Activated CD8-positive, alpha-beta T cell treated with anti-CD3 and anti-CD28 coated beads for 36 hours (primary cell): Measurements from ENCODE around the gene KIF2A. TPM values are rescaled to one million over a fixed set of nuclear protein-coding genes. Genes with fewer than 3 reads are reported as not detected.
A peak's percentile ranks its signal among the peaks of the same experiment; 100 is the strongest.

Experiments used
- ATAC-seq: fragments of 200-7000 bp; cut with Tn5 transposase; one replicate; pipeline ENCODE4 v1.10.0; 2021; ENCODE audit warnings: mild to moderate bottlenecking, moderate library complexity
- CTCF ChIA-PET: fragments of 350-600 bp; sonication (Branson Sonifier 250); formaldehyde crosslinking; loops from one replicate; lab custom pipeline; 2021; ENCODE audit warnings: antibody characterized with exemption; lab: Charles Lee
- POLR2A ChIA-PET: fragments of 350-600 bp; sonication (Branson Sonifier 250); formaldehyde crosslinking; loops from one replicate; lab custom pipeline; 2021; ENCODE audit warnings: antibody characterized with exemption; lab: Charles Lee
- DNase-seq: peaks from one replicate; pipeline ENCODE4 v3.0.0-alpha.2; 2020
- H3K27ac Mint-ChIP-seq: one replicate; pipeline ENCODE4 v1.8.0; 2021; ENCODE audit warnings: mild to moderate bottlenecking, mixed read lengths
- H3K27me3 Mint-ChIP-seq: one replicate; pipeline ENCODE4 v1.8.0; 2021; ENCODE audit warnings: mixed read lengths
- H3K36me3 Mint-ChIP-seq: one replicate; pipeline ENCODE4 v1.8.0; 2021; ENCODE audit warnings: low read depth, mixed read lengths
- H3K4me1 Mint-ChIP-seq: one replicate; pipeline ENCODE4 v1.8.0; 2021; ENCODE audit warnings: low read depth, mixed read lengths
- H3K4me3 Mint-ChIP-seq: one replicate; pipeline ENCODE4 v1.8.0; 2021; ENCODE audit warnings: mild to moderate bottlenecking, moderate library complexity, mixed read lengths
- H3K9me3 Mint-ChIP-seq: one replicate; pipeline ENCODE4 v1.8.0; 2021; ENCODE audit warnings: mixed read lengths
- intact Hi-C: fragments of 100-400 bp; cut with micrococcal nuclease; formaldehyde crosslinking; loops from one replicate; pipeline ENCODE4 v1.10.0; 2022
- total RNA-seq, 2 experiments: library from RNA; stranded (reverse); gene quantifications; one replicate each; pipeline ENCODE4 v1.2.3, GENCODE V29; 2021
- TF ChIP-seq, protein P1 (sequence below): fragments of 200-600 bp; IDR thresholded peaks from one replicate; pipeline ENCODE4 v1.8.0; 2022; ENCODE audit warnings: antibody characterized with exemption, mild to moderate bottlenecking

The KIF2A gene
- total RNA-seq, 2 experiments from 2014 or later, result 251 to 257 TPM

DNA sequence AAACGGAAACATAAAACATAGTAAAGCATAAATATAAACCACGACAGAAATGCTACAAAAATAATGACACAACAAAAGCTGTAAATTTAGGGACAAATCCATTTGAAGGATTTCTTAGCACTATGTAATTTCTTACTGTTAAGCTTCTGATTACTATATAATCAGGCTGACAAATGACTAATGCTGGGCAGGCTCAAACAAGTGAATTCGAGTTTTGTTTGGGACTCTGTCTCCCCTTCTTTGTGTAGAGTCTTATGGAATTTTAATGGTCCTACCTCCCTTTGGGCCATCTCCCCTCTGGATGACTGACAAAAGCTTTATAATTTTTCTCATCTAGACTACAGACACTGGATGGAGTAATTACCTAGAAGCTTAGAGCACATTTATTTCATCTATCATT lies 24.6 kb upstream of the KIF2A start:
- H3K9me3 Mint-ChIP-seq, result peaks cover 9% of the 10 kb centered on the region
- TF ChIP-seq, protein P1, sequence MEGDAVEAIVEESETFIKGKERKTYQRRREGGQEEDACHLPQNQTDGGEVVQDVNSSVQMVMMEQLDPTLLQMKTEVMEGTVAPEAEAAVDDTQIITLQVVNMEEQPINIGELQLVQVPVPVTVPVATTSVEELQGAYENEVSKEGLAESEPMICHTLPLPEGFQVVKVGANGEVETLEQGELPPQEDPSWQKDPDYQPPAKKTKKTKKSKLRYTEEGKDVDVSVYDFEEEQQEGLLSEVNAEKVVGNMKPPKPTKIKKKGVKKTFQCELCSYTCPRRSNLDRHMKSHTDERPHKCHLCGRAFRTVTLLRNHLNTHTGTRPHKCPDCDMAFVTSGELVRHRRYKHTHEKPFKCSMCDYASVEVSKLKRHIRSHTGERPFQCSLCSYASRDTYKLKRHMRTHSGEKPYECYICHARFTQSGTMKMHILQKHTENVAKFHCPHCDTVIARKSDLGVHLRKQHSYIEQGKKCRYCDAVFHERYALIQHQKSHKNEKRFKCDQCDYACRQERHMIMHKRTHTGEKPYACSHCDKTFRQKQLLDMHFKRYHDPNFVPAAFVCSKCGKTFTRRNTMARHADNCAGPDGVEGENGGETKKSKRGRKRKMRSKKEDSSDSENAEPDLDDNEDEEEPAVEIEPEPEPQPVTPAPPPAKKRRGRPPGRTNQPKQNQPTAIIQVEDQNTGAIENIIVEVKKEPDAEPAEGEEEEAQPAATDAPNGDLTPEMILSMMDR, result no peak
- CTCF ChIA-PET, result interaction anchor here (0.9 to 1.0 kb wide), 3 partner anchors 8 to 18 kb away, joined by 3 to 4 read pairs (median 4); no protein-coding TSS in a partner anchor
- POLR2A ChIA-PET, result no interaction called here
- intact Hi-C loops, result loop anchor here (10.0 kb wide), 1 partner anchor 47 kb away; no protein-coding TSS in a partner anchor
- no peak for ATAC-seq
- H3K27ac Mint-ChIP-seq, result no peak overlapping the region
- peaks cover 56% of the 10 kb centered on the region for H3K4me1 Mint-ChIP-seq
- no peak for DNase-seq
- no peaks in the 10 kb centered on the region for H3K27me3 Mint-ChIP-seq
- H3K4me3 Mint-ChIP-seq, result no peak overlapping the region
- peaks cover 15% of the 10 kb centered on the region for H3K36me3 Mint-ChIP-seq

DNA sequence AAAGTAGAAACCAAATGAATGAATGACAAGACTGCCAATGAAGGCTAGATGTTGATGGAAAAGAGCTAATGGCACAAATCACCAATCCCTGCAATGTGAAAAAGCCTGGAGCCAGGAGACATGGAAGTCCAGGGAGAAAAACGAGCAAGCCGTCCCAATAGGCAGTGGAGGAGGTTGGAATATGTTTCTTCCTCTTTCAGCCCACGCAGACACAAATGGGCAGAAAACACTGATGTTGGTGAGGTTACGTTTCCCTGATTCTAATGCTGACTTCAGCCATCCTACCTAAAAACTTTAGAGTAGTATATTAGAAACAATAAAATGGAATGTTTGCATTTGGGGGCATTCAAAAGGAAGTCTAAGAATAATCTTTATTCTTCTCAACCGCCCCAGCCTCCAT lies 23.9 kb upstream of the KIF2A start:
- CTCF ChIA-PET, result interaction anchor here (1.0 kb wide), 2 partner anchors 9 to 17 kb away, joined by 4 read pairs; no protein-coding TSS in a partner anchor
- DNase-seq (no peak), ATAC-seq (no peak)
- POLR2A ChIA-PET, result no interaction called here
- no peak overlapping the region for H3K4me3 Mint-ChIP-seq
- TF ChIP-seq, protein P1, result no peak
- intact Hi-C loops, result loop anchor here (10.0 kb wide), 1 partner anchor 47 kb away; no protein-coding TSS in a partner anchor
- peaks cover 20% of the 10 kb centered on the region for H3K36me3 Mint-ChIP-seq
- H3K4me1 Mint-ChIP-seq, result peaks cover 60% of the 10 kb centered on the region
- no peaks in the 10 kb centered on the region for H3K27me3 Mint-ChIP-seq
- peaks cover 9% of the 10 kb centered on the region for H3K9me3 Mint-ChIP-seq
- H3K27ac Mint-ChIP-seq, result no peak overlapping the region

DNA sequence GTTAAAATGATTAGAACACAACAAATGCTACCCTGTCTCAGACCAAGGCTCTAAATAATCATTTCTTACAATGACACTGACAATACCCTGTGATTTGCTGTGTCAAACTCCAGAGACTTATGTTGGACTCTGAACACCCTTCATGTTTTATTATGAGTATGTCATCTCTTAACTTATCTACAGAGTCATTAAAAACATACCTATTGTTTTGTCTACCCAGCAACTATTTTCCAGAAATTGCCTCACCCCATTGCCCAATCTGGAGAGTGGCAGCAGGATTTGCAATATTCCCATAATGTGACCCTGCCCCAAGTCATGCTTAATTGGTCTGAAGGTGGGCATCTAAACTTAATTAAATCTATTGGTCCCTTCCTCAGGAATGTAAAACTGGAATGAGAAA lies 23.0 kb upstream of the KIF2A start:
- DNase-seq (no peak), ATAC-seq (no peak)
- Mint-ChIP-seq H3K36me3 (peaks cover 22% of the 10 kb centered on the region), H3K27ac (peak overlapping the region; percentile 21), H3K9me3 (peaks cover 9% of the 10 kb centered on the region), H3K4me1 (peaks cover 63% of the 10 kb centered on the region), H3K4me3 (no peak overlapping the region), H3K27me3 (no peaks in the 10 kb centered on the region)
- ChIA-PET CTCF (interaction anchor here (1.2 kb wide), 1 partner anchor 15 kb away, joined by 3 read pairs; no protein-coding TSS in a partner anchor), POLR2A (interaction anchor here (1.1 to 1.4 kb wide), 2 partner anchors 23 to 28 kb away, joined by 3 read pairs; partner anchors contain the start of gene KIF2A)
- intact Hi-C loops, result loop anchor here (10.0 kb wide), 1 partner anchor 48 kb away; no protein-coding TSS in a partner anchor
- TF ChIP-seq, protein P1, result no peak

DNA sequence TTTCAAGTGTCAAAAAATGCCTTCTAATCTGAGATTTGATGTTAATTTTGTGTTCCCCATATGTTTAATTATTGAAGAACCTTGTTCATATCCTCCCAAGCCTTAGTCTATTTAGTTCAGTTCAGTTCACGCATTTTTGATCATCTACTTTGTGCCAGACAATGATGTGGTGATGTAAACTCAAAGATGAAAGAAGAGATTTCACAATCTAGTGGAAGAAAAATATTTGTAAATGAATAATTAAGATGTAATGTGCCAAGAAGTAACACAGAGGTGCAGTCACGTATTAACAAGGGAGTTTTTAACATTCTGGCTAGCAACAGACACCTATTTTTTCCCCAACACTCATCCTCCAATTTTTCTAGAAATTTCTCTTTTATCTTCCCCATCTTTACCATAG lies 22.1 kb upstream of the KIF2A start:
- intact Hi-C loops, result loop anchor here (2.0 to 10.0 kb wide), 2 partner anchors 21 to 49 kb away; no protein-coding TSS in a partner anchor
- H3K27ac Mint-ChIP-seq, result peak overlapping the region; percentile 95
- peaks cover 63% of the 10 kb centered on the region for H3K4me1 Mint-ChIP-seq
- DNase-seq, result no peak
- CTCF ChIA-PET, result interaction anchor here (1.0 to 2.6 kb wide), 6 partner anchors 10 to 60 kb away, joined by 3 to 9 read pairs (median 6); no protein-coding TSS in a partner anchor
- H3K4me3 Mint-ChIP-seq, result no peak overlapping the region
- H3K27me3 Mint-ChIP-seq, result no peaks in the 10 kb centered on the region
- H3K9me3 Mint-ChIP-seq, result peaks cover 12% of the 10 kb centered on the region
- TF ChIP-seq, protein P1, result no peak
- no peak for ATAC-seq
- POLR2A ChIA-PET, result interaction anchor here (1.1 to 1.4 kb wide), 2 partner anchors 22 to 28 kb away, joined by 3 read pairs; partner anchors contain the start of gene KIF2A
- H3K36me3 Mint-ChIP-seq, result peaks cover 28% of the 10 kb centered on the region
